K562 (cell line): Measurements from ENCODE around the gene GARIN5B. TPM values are rescaled to one million over a fixed set of nuclear protein-coding genes. Genes with fewer than 3 reads are reported as not detected.

ENCODE experiments used
- CEBPG ChIP-seq, 3 experiments: fragments of 200-800 bp in 1 of 3; sonication (Bioruptor generic) in 1 of 3; sonication (generic) in 1 of 3; formaldehyde crosslinking in 1 of 3; IDR thresholded peaks in 2 of 3; conservative IDR thresholded peaks in 1 of 3; 2 replicates each; pipeline versions ENCODE4 v1.6.1 to v1.8.0; 2016 to 2022; ENCODE audit warnings: missing compliant biosample characterization in 2 of 3, missing genetic modification characterization in 2 of 3, mild to moderate bottlenecking in 1 of 3, missing genetic modification reagents in 1 of 3
- MTA1 ChIP-seq: fragments of 450-650 bp; IDR thresholded peaks from 2 replicates; pipeline ENCODE4 v1.6.1; 2017; ENCODE audit warnings: borderline replicate concordance
- NR3C1 ChIP-seq: sonication (generic); formaldehyde crosslinking; IDR thresholded peaks from 2 replicates; pipeline ENCODE4 v1.8.1; 2022; ENCODE audit warnings: missing genetic modification reagents
- PCBP2 ChIP-seq: fragments of 200-400 bp; formaldehyde crosslinking; IDR thresholded peaks from 2 replicates; pipeline ENCODE4 v1.6.1; 2018; ENCODE audit warnings: low read length, low read depth, mild to moderate bottlenecking, moderate library complexity; ENCODE audit not compliant: poor library complexity, severe bottlenecking
- SP1 ChIP-seq: sonication (generic); formaldehyde crosslinking; IDR thresholded peaks from 2 replicates; pipeline ENCODE4 v1.8.1; 2022; ENCODE audit warnings: mild to moderate bottlenecking, missing genetic modification reagents
- TARDBP ChIP-seq: fragments of 450-650 bp; IDR thresholded peaks from 2 replicates; pipeline ENCODE4 v1.6.1; 2016
- YBX1 ChIP-seq: fragments of 450-650 bp; IDR thresholded peaks from 2 replicates; pipeline ENCODE4 v1.7.1; 2016; ENCODE audit warnings: mild to moderate bottlenecking
- ZNF23 ChIP-seq: fragments of 250-450 bp; sonication (Bioruptor Pico); IDR thresholded peaks from 2 replicates; pipeline ENCODE4 v1.4.0; 2020; ENCODE audit warnings: mild to moderate bottlenecking
- ZNF583 ChIP-seq: fragments of 250-450 bp; sonication (Bioruptor Pico); IDR thresholded peaks from 2 replicates; pipeline ENCODE4 v1.4.0; 2020
- ZNF609 ChIP-seq: sonication (generic); formaldehyde crosslinking; IDR thresholded peaks from 2 replicates; pipeline ENCODE4 v1.8.1; 2023; ENCODE audit warnings: missing genetic modification reagents, mild to moderate bottlenecking, borderline replicate concordance
- ZNF707 ChIP-seq: fragments of 250-450 bp; sonication (Bioruptor Pico); conservative IDR thresholded peaks from 2 replicates; pipeline ENCODE4 v1.8.0; 2022; ENCODE audit warnings: inconsistent platforms, mild to moderate bottlenecking, moderate library complexity
- polyA plus RNA-seq, 8 experiments: library from polyadenylated mRNA; depleted of rRNA in 4 of 8; stranded (reverse) in 5 of 8; unstranded in 3 of 8; fragments of >200 nt; fragmentation: Nextera tagmentation in 2 of 8; fragmentation: Illumina TruSeq in 1 of 8; extraction: Ambion mirVana in 2 of 8; extraction: Trizol in 1 of 8; gene quantifications; 2 replicates each; pipeline versions ENCODE4 v1.2.1 to v1.2.3, GENCODE V29; 2011 to 2014; ENCODE audit warnings: inconsistent platforms in 1 of 8, missing spikeins in 1 of 8
- total RNA-seq, 7 experiments: library from RNA; depleted of rRNA in 6 of 7; stranded (reverse); fragments of >200 nt in 6 of 7; fragmentation: Illumina TruSeq in 2 of 7; extraction: Trizol in 2 of 7; gene quantifications; 2 replicates each; pipeline versions ENCODE4 v1.2.1 to v1.2.3, GENCODE V29; 2011 to 2021; ENCODE audit warnings: low replicate concordance in 1 of 7
- TF ChIP-seq, protein P1 (sequence below), 2 experiments: fragments of 200-800 bp in 1 of 2; sonication (Bioruptor generic) in 1 of 2; sonication (generic) in 1 of 2; formaldehyde crosslinking in 1 of 2; IDR thresholded peaks in 1 of 2; conservative IDR thresholded peaks in 1 of 2; 2 replicates each; pipeline versions ENCODE4 v1.5.0 to v1.6.1; 2016 to 2020; ENCODE audit warnings: missing compliant biosample characterization in 1 of 2, missing genetic modification characterization in 1 of 2, missing genetic modification reagents in 1 of 2
- TF ChIP-seq, protein P2 (sequence below): fragments of 450-650 bp; formaldehyde crosslinking; IDR thresholded peaks from 2 replicates; pipeline ENCODE4 v1.4.0; 2020; ENCODE audit warnings: mild to moderate bottlenecking, moderate library complexity

The GARIN5B gene
- total and polyA plus RNA-seq, 9 of the 15 experiments (the other 6 are each of a cell fraction or from before 2014, with no cell fraction given) = not detected

GRCh38 chr19:55385724-55386492 lies 22.8 kb upstream of the GARIN5B start, which contains the start of gene RPL28 (continued):
- TF ChIP-seq CEBPG (CRISPR knock-in tag; IDR thresholded peaks at IDR 0.05) = no peak
- TF ChIP-seq CEBPG (tag; conservative IDR thresholded peaks at IDR 0.05 in 1 of 2, IDR thresholded peaks at IDR 0.05 in 1 of 2) = no peak
- peak; percentile 87; the same call in 1 of the 2 replicates for TF ChIP-seq SP1 (CRISPR knock-in tag)
- no peak for TF ChIP-seq ZNF707 (CRISPR knock-in tag)
- no peak for TF ChIP-seq YBX1
- no peak for TF ChIP-seq MTA1
- TF ChIP-seq ZNF583 (CRISPR knock-in tag) = no peak
- no peak for TF ChIP-seq TARDBP
- TF ChIP-seq, protein P1, sequence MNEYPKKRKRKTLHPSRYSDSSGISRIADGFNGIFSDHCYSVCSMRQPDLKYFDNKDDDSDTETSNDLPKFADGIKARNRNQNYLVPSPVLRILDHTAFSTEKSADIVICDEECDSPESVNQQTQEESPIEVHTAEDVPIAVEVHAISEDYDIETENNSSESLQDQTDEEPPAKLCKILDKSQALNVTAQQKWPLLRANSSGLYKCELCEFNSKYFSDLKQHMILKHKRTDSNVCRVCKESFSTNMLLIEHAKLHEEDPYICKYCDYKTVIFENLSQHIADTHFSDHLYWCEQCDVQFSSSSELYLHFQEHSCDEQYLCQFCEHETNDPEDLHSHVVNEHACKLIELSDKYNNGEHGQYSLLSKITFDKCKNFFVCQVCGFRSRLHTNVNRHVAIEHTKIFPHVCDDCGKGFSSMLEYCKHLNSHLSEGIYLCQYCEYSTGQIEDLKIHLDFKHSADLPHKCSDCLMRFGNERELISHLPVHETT (CRISPR knock-in tag; conservative IDR thresholded peaks at IDR 0.05 in 1 of 2, IDR thresholded peaks at IDR 0.05 in 1 of 2) = peak in 1 of 2 experiments; percentile 56; a peak in 1 of 4 replicates
- TF ChIP-seq NR3C1 (CRISPR knock-in tag) = no peak
- TF ChIP-seq PCBP2 = no peak
- TF ChIP-seq, protein P2, sequence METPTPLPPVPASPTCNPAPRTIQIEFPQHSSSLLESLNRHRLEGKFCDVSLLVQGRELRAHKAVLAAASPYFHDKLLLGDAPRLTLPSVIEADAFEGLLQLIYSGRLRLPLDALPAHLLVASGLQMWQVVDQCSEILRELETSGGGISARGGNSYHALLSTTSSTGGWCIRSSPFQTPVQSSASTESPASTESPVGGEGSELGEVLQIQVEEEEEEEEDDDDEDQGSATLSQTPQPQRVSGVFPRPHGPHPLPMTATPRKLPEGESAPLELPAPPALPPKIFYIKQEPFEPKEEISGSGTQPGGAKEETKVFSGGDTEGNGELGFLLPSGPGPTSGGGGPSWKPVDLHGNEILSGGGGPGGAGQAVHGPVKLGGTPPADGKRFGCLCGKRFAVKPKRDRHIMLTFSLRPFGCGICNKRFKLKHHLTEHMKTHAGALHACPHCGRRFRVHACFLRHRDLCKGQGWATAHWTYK (CRISPR knock-in tag) = peak; percentile 52; the same call in 1 of the 2 replicates
- no peak for TF ChIP-seq ZNF23
- TF ChIP-seq ZNF609 (CRISPR knock-in tag) = no peak; the same call in 1 of the 2 replicates
